Right cardiac atrium (tissue), 5 donors: Measurements from ENCODE around the gene BMP3. TPM values are rescaled to one million over a fixed set of nuclear protein-coding genes. Genes with fewer than 3 reads are reported as not detected.
A peak's percentile ranks its signal among the peaks of the same experiment; 100 is the strongest.

Experiments used
- ATAC-seq, 2 donors: fragments of 200-7000 bp; cut with Tn5 transposase; one replicate each; pipeline versions ENCODE4 v1.8.0 to v1.9.1; 2020; ENCODE audit warnings: moderate library complexity in 2 of 2, mild to moderate bottlenecking in 1 of 2
- DNase-seq, 3 donors: peaks; one replicate each; pipeline ENCODE4 v3.0.0-alpha.2; 2020
- H3K27ac ChIP-seq: one replicate; pipeline ENCODE4 v1.5.1; 2013; ENCODE audit warnings: mild to moderate bottlenecking, low read length, control low read depth, moderate library complexity
- H3K27me3 ChIP-seq: one replicate; pipeline ENCODE4 v1.6.1; 2013; ENCODE audit not compliant: control insufficient read depth, insufficient read depth
- H3K4me1 ChIP-seq: one replicate; pipeline ENCODE4 v1.6.1; 2013; ENCODE audit warnings: low read length; ENCODE audit not compliant: control insufficient read depth, insufficient read depth
- H3K4me3 ChIP-seq: one replicate; pipeline ENCODE4 v1.5.1; 2013; ENCODE audit warnings: low read length, control low read depth
- H3K9me3 ChIP-seq: one replicate; pipeline ENCODE4 v1.6.1; 2013; ENCODE audit warnings: low read length; ENCODE audit not compliant: control insufficient read depth
- WGBS: extraction: QIAGEN DNeasy Blood & Tissue Kit; methylation state at CpG from one replicate; pipeline ENCODE4 v1.1.7; 2013; 5-methylcytosine and 5-hydroxymethylcytosine counted together
- intact Hi-C, 4 donors: fragments of 100-400 bp; cut with DNase I; formaldehyde crosslinking; loops; one replicate each; pipeline versions ENCODE4 v1.11.0 to v1.14.0; 2022 to 2023
- polyA plus RNA-seq: library from polyadenylated mRNA; stranded (reverse); fragments of 200-250 nt; gene quantifications from one replicate; pipeline ENCODE4 v1.2.3, GENCODE V29; 2013
- total RNA-seq, 4 donors: library from RNA; stranded (reverse); fragmentation: NEBNext Ultra II Directional; extraction: Animal tissue kit (Norgen Biotek cat#: 25700); gene quantifications; one replicate each; pipeline ENCODE4 v1.2.1, GENCODE V29; 2021
- donor health status: healthy with polysubstance abuse.
- donor health status: DM: no; HTN: yes; CAD: no.
- donor health status: DM: no; HTN: no; CAD: no.
- donor health status: DM: no; HTN: yes; CAD: no; lungs with severe emphysema.
- donor health status: DM: yes; HTN: yes; CAD: no.

The BMP3 gene
- total and polyA plus RNA-seq, 5 donors = 0.02 TPM; not detected in 4

DNA sequence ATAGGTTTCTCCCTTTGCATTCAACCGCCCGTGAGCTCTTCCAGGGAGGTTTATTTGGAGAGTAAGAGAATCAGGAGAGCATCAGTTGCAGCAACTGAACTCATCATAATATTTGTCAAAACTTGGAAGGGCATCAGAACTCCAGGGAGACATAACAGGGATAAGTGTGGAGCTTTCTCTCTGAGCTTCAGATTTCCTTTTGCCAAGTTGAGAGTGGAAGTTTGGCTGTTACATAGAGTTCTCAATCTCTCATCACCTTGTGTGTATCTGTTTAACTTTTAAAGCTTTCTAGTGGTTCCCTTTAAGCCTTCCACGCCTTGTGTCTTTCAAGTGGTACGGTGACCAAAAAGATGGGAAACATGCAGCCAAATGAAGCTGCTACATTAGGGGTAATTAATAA lies 18.8 kb downstream of the BMP3 start:
- H3K4me1 ChIP-seq = no peaks in the 10 kb centered on the region
- H3K4me3 ChIP-seq = no peak overlapping the region
- H3K9me3 ChIP-seq = no peaks in the 10 kb centered on the region
- ATAC-seq (peak; percentile 88 to 92), DNase-seq (no peak)
- no peak overlapping the region for H3K27ac ChIP-seq
- WGBS = 43% methylated on average over 4 of the region's 4 CpGs
- intact Hi-C loops = loop anchor here in 1 of 4 donors (10.0 kb wide), 1 partner anchor 685 kb away; no protein-coding TSS in a partner anchor
- H3K27me3 ChIP-seq = no peaks in the 10 kb centered on the region

DNA sequence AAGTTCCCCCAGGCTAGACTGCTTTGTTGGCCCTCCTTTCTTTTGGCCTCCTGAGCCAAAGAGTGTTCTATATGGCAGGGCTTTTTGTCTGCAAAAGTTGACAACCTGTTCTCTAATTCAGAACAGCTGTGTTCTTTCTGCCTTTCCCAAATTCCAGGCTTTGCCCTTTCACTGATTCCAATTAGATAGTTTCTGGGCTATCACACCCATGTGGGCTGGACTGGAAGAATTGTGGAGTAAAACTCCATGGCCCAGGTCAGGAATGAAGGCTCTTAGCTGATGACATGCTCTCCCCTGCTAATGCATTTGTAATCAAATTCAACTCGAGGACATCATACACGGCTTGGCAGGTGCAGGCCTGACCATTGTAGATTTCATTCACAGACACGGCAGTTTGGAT lies 19.4 kb downstream of the BMP3 start:
- intact Hi-C loops = loop anchor here in 3 of 4 donors (5.0 to 10.0 kb wide), 3 partner anchors 683 to 688 kb away; no protein-coding TSS in a partner anchor
- 24% methylated on average over 3 of the region's 3 CpGs for WGBS
- H3K27me3 ChIP-seq = no peaks in the 10 kb centered on the region
- ATAC-seq (no peak), DNase-seq (no peak)
- no peak overlapping the region for H3K4me3 ChIP-seq
- H3K27ac ChIP-seq = no peak overlapping the region
- no peaks in the 10 kb centered on the region for H3K9me3 ChIP-seq
- H3K4me1 ChIP-seq = no peaks in the 10 kb centered on the region

DNA sequence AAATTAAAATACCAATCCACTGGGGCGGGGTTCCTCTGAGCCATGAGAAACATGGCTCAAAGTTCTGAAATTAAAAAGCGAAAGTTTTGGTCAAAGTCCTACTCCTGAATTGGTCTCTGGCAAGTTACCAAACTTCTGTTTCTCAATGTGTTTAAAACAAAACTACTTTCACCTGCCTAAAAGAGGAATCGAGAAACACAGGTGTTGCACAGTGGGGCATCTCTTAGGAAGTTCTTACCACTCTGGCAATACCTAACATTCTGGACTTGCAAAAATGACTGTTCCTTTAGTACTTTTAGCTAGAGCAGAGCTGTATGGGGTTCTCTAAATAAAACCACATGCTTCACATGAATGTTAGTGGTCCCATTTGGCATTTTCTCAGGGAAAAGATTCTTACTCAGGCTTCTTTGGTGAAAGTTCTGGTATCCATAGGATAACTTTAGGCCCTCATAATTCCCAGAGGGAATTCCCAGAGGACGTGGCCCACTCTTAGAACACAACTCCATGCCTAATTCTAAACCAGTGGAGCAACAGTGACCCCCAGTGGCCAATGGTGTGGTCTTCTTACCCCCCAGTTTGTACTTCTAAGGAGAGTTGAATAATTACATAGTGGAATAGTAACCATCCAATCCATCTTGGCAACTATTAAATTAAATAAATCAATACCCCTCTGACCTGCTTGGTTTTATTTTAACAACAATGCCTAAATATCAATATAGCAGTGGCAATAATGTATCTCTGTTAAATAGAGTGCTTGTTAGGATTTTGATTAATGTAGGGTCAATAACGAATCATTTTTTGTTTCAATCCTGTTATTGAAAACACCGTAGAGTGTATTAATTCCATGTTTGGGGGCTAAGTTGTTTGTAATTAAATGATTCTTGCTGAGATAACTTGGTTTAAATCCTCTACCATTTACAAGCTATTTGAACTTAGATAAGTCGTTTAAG lies 21.9 kb downstream of the BMP3 start:
- Histone ChIP-seq H3K27ac (no peak overlapping the region), H3K4me1 (no peaks in the 10 kb centered on the region)
- peak; percentile 42 to 82 (median 63) for DNase-seq

DNA sequence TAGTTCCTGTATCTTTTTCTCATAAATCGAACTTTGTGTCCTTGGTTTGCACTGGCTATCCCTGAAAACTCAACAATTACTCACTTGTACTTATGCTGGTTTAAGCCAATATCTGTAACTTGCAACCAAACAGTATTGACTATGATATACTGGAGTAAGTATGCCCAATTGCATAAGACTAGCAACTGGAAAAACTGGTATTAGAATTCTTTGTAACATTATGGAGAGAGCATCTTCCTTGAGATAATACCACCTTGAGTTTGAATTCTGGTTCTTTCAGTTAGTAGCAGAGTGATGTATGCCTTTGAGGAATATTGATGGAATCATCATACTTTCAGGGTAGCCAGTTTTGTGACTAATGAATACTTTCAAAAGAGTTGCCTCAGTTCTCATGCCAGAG lies 28.1 kb downstream of the BMP3 start:
- Histone ChIP-seq H3K4me1 (no peaks in the 10 kb centered on the region), H3K9me3 (no peaks in the 10 kb centered on the region), H3K27me3 (no peaks in the 10 kb centered on the region), H3K27ac (no peak overlapping the region), H3K4me3 (no peak overlapping the region)
- WGBS = 66% methylated on average over 1 of the region's 1 CpG
- no peak for ATAC-seq
- intact Hi-C loops = no loop called here
- DNase-seq = no peak

More for the DNA sequence above, 21.9 kb downstream of the BMP3 start:
- no peaks in the 10 kb centered on the region for H3K9me3 ChIP-seq
- intact Hi-C loops = loop anchor here in 2 of 4 donors (5.0 kb wide), 2 partner anchors 685 to 690 kb away; no protein-coding TSS in a partner anchor
- WGBS = 67% methylated on average over 7 of the region's 7 CpGs
- no peaks in the 10 kb centered on the region for H3K27me3 ChIP-seq
- H3K4me3 ChIP-seq = no peak overlapping the region
- peak; percentile 69 to 70 for ATAC-seq

DNA sequence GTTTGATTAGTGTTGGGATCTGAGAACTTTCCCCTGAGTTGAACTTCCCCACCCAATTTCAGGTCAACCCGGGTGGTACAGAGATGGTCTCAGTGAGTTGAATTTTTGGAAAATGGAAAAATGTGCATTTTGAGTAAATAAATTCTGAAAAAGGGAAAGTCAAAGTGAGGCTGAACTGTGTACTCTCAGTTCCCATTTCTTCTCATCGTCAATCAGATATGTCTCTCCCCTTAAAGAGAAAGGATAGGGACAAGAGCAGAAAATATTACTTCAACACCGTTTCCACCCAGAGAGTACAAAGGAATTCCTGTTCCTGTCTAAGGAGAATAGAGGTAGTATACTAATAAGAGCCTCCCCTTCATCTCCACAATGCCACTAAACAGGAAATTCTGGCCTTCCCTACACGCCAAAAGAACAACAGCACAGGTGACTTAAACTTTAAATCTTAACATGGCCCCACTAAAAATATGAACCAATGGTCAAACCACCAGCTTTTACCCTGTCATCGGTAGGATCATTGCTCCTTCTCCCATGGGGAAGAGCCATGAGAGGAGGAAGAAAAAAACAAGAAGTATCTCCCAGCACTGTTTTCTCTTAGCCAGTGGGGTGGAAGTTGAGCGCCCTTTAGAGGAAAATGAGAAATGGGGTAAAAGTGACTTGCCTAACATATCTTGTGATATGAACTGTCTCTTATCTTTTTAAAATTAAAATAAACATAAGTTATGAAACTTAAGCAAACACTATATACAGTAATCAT lies 30.3 kb downstream of the BMP3 start:
- 73% methylated on average over 6 of the region's 6 CpGs for whole genome bisulfite sequencing
- intact Hi-C loops = no loop called here
- DNase-seq (no peak), ATAC-seq (no peak)
- H3K4me3 ChIP-seq = no peak overlapping the region
- H3K27ac ChIP-seq = no peak overlapping the region
- H3K27me3 ChIP-seq = no peaks in the 10 kb centered on the region
- H3K4me1 ChIP-seq = no peaks in the 10 kb centered on the region
- H3K9me3 ChIP-seq = no peaks in the 10 kb centered on the region

DNA sequence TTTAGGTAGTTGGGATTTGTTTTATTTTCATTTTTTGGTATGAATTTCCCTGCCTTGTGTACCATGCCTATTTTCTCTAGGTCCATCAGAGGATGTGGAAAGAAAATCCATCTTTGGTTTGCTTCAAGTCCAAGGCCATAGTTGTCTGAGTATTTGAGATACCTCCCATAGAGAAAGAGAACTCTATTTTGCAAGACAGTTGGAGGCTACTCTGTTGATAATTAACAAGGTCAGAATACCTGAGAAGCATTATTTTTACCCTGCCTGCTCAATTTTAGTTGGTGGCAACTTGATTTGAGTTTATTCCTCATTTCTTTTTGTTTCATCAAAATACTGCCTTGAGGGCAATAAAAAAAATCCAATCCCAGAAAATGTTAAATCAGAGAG lies 30.8 kb downstream of the BMP3 start:
- Histone ChIP-seq H3K4me1 (no peaks in the 10 kb centered on the region), H3K27ac (no peak overlapping the region), H3K27me3 (no peaks in the 10 kb centered on the region), H3K4me3 (no peak overlapping the region), H3K9me3 (no peaks in the 10 kb centered on the region)
- intact Hi-C loops = no loop called here
- no peak for DNase-seq
- ATAC-seq = no peak

DNA sequence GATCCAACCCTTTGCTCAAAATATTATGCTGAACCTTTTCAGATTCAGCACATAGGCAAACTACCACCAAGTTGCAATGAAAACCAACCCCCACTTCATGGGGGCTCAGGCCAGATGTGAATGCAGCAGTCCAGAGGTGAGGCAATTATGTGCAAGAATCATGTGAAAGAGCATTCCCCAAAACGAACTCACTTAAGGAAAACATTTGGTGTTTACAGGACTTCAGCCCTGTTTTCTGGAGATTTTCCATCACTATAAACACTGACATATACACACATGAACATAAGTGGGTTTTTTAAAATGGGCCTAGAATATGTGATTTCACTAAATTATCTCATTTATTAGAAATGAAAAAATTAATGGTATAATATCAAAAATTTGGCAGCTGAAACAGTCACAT lies 31.5 kb downstream of the BMP3 start:
- intact Hi-C loops = no loop called here

DNA sequence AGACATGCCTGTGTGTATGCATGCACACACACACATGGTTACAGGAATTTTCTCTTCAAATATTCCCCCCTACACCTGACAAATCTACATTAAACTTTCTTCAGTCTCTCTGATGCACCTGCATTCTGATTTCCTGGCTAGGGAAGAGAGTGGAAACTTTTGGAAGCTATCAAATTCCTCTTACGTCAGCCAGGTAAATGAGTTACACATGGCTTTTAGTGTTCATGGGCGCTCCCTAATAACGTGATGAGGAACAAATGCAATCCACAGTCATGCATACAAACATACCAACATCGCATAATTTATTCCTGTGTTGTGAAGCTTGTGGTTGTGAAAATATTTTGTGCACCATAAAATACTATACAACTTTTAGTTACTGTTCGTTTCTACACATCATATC lies 34.9 kb downstream of the BMP3 start:
- Histone ChIP-seq H3K4me3 (no peak overlapping the region), H3K4me1 (no peaks in the 10 kb centered on the region), H3K27ac (no peak overlapping the region), H3K9me3 (no peaks in the 10 kb centered on the region), H3K27me3 (no peaks in the 10 kb centered on the region)
- 72% methylated on average over 5 of the region's 5 CpGs for WGBS
- no peak for ATAC-seq
- intact Hi-C loops = loop anchor here in 1 of 4 donors (5.0 kb wide), 1 partner anchor 287 kb away; no protein-coding TSS in a partner anchor
- DNase-seq = no peak

More for the DNA sequence above, 31.5 kb downstream of the BMP3 start:
- H3K4me3 ChIP-seq = no peak overlapping the region
- WGBS = 34% methylated on average over 1 of the region's 1 CpG
- H3K27me3 ChIP-seq = no peaks in the 10 kb centered on the region
- no peak overlapping the region for H3K27ac ChIP-seq
- H3K9me3 ChIP-seq = no peaks in the 10 kb centered on the region
- no peak for ATAC-seq
- H3K4me1 ChIP-seq = no peaks in the 10 kb centered on the region
- no peak for DNase-seq

DNA sequence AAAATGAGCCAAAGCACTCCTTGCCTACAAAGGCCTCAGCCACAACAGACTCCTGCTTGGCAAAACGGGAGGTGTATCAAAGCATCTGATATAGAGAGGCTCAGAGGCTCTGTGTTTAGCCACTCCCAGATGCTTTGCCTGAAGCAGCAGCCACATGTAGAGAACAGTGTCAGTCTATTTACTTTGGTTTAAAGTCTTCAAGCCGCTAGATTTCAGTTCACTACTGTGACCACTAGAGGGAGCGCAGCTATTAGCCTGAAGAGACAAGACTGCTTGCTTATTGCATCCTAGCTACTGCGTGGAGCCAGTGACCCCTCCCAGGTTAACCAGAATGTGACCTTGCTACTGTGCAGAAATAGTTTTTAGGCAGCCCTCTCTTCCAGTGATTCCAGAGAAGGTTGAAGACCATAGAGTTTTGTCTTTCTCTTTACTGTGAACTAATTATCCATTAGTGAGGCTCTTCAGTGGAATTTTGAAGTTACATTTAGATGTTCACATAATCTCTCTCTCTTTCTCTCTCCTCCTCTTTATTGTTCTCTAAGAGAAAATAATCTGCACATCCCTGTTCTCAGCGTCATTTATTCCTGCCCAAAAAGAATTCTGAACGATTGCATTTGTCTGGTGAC lies 39.3 kb downstream of the BMP3 start:
- H3K4me1 ChIP-seq = no peaks in the 10 kb centered on the region
- no peaks in the 10 kb centered on the region for H3K27me3 ChIP-seq
- ATAC-seq (peak; percentile 83 to 86), DNase-seq (peak in 2 of 3 donors; percentile 21 to 64)
- intact Hi-C loops = loop anchor here (2.0 to 10.0 kb wide), 3 partner anchors 281 to 285 kb away; no protein-coding TSS in a partner anchor
- no peaks in the 10 kb centered on the region for H3K9me3 ChIP-seq
- 6% methylated on average over 6 of the region's 6 CpGs for WGBS
- no peak overlapping the region for H3K4me3 ChIP-seq
- H3K27ac ChIP-seq = no peak overlapping the region

DNA sequence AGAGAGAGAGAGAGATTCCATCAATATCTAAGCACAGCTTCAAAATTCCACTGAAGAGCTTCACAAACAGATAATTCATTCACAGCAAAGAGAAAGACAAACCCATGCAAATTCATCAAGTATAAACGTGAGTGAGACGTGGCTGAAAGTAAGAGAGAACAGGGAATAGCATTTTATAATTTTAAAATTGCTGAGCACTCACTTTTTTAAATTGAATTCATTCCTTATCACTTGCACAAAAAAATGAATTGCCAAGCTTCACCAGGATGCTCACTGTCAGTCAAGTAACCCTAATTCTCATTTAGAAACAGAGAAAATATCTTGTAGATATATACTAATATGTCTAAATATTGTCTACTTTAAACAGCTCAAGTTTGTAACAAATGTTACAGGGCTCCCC lies 40.5 kb downstream of the BMP3 start:
- no peaks in the 10 kb centered on the region for H3K4me1 ChIP-seq
- no peak for DNase-seq
- no peak for ATAC-seq
- no peaks in the 10 kb centered on the region for H3K27me3 ChIP-seq
- 20% methylated on average over 2 of the region's 2 CpGs for WGBS
- intact Hi-C loops = loop anchor here in 2 of 4 donors (5.0 to 10.0 kb wide), 2 partner anchors 281 to 284 kb away; no protein-coding TSS in a partner anchor
- H3K4me3 ChIP-seq = no peak overlapping the region
- H3K9me3 ChIP-seq = no peaks in the 10 kb centered on the region
- H3K27ac ChIP-seq = no peak overlapping the region
